Karpas-422 (cell line): Measurements from ENCODE around the gene GNG12. TPM values are rescaled to one million over a fixed set of nuclear protein-coding genes. Genes with fewer than 3 reads are reported as not detected.

Experiments used
- DNase-seq: peaks from one replicate; pipeline ENCODE4 v3.0.0-alpha.2; 2015
- H2AFZ ChIP-seq: fragments of 200-600 bp; sonication (generic); 2 replicates; pipeline ENCODE4 v1.6.1; 2014; ENCODE audit warnings: antibody characterized with exemption, low read length, mixed read lengths
- H3K27ac ChIP-seq: fragments of 200-600 bp; sonication (generic); 2 replicates; pipeline ENCODE4 v1.5.1; 2014; ENCODE audit warnings: mild to moderate bottlenecking, low read length, moderate library complexity
- H3K27me3 ChIP-seq: fragments of 200-600 bp; sonication (generic); 2 replicates; pipeline ENCODE4 v1.6.1; 2014; ENCODE audit warnings: low read length, mixed read lengths
- H3K36me3 ChIP-seq: fragments of 200-600 bp; sonication (generic); 2 replicates; pipeline ENCODE4 v1.6.1; 2014; ENCODE audit warnings: low read length, mixed read lengths; ENCODE audit not compliant: insufficient read depth
- H3K4me1 ChIP-seq: fragments of 200-600 bp; sonication (generic); 2 replicates; pipeline ENCODE4 v1.6.1; 2014; ENCODE audit warnings: mild to moderate bottlenecking, low read length, mixed read lengths
- H3K4me2 ChIP-seq: fragments of 200-600 bp; sonication (generic); 2 replicates; pipeline ENCODE4 v1.6.1; 2014; ENCODE audit warnings: low read length, low read depth, mild to moderate bottlenecking; ENCODE audit not compliant: poor library complexity, severe bottlenecking
- H3K4me3 ChIP-seq: fragments of 200-600 bp; sonication (generic); 2 replicates; pipeline ENCODE4 v1.5.1; 2014; ENCODE audit warnings: mild to moderate bottlenecking, antibody characterized with exemption, low read length, mixed read lengths
- H3K79me2 ChIP-seq: fragments of 200-600 bp; sonication (generic); 2 replicates; pipeline ENCODE4 v1.6.1; 2014; ENCODE audit warnings: mild to moderate bottlenecking, low read length, mixed read lengths
- H3K9ac ChIP-seq: fragments of 200-600 bp; sonication (generic); 2 replicates; pipeline ENCODE4 v1.6.0; 2014; ENCODE audit warnings: low read length
- H3K9me2 ChIP-seq: fragments of 200-600 bp; sonication (generic), shearing (Covaris generic); replicated peaks from 2 replicates; pipeline ENCODE4 v1.6.0; 2014; ENCODE audit warnings: mild to moderate bottlenecking, low read length, moderate library complexity; ENCODE audit not compliant: insufficient read depth
- H3K9me3 ChIP-seq: fragments of 300-700, 200-600 bp; sonication (generic); 2 replicates; pipeline ENCODE4 v1.6.1; 2014; ENCODE audit warnings: low read length, mixed read lengths
- H4K20me1 ChIP-seq: fragments of 200-600 bp; sonication (generic); 2 replicates; pipeline ENCODE4 v1.6.1; 2014; ENCODE audit warnings: mild to moderate bottlenecking, antibody characterized with exemption, low read length, low read depth; ENCODE audit not compliant: insufficient read depth
- total RNA-seq: library from RNA; depleted of rRNA; stranded (reverse); fragments of >200 nt; shearing (Covaris generic); gene quantifications from 2 replicates; pipeline ENCODE4 v1.2.3, GENCODE V29; 2014; ENCODE audit warnings: low replicate concordance

The GNG12 gene
- total RNA-seq, 1 experiment from 2014 or later: not detected

- no peaks in the 10 kb centered on the region for H3K27me3 ChIP-seq
- H2AFZ ChIP-seq: no peak overlapping the region
- no peaks in the 10 kb centered on the region for H3K9me3 ChIP-seq
- H3K4me3 ChIP-seq: no peak overlapping the region
- H3K9ac ChIP-seq: no peak overlapping the region
- DNase-seq: no peak
- no peaks in the 10 kb centered on the region for H3K9me2 ChIP-seq
- no peaks in the 10 kb centered on the region for H3K4me1 ChIP-seq
- no peak overlapping the region for H3K4me2 ChIP-seq
- H3K36me3 ChIP-seq: no peaks in the 10 kb centered on the region
- no peak overlapping the region for H3K27ac ChIP-seq
- no peaks in the 10 kb centered on the region for H3K79me2 ChIP-seq
- no peaks in the 10 kb centered on the region for H4K20me1 ChIP-seq
These were observed 28.7 kb upstream of the GNG12 start for GRCh38 chr1:67861856-67862516.

GRCh38 chr1:67860776-67861175 is 27.5 kb upstream of the GNG12 start:
- H3K4me3 ChIP-seq: no peak overlapping the region
- no peaks in the 10 kb centered on the region for H3K27me3 ChIP-seq
- no peak overlapping the region for H3K9ac ChIP-seq
- H3K4me1 ChIP-seq: no peaks in the 10 kb centered on the region
- H2AFZ ChIP-seq: no peak overlapping the region
- no peak for DNase-seq
- no peak overlapping the region for H3K4me2 ChIP-seq
- H3K36me3 ChIP-seq: no peaks in the 10 kb centered on the region
- H3K9me2 ChIP-seq: no peaks in the 10 kb centered on the region
- no peaks in the 10 kb centered on the region for H3K9me3 ChIP-seq
- no peaks in the 10 kb centered on the region for H4K20me1 ChIP-seq
- H3K27ac ChIP-seq: no peak overlapping the region
- H3K79me2 ChIP-seq: no peaks in the 10 kb centered on the region

GRCh38 chr1:67856921-67857320 is 23.7 kb upstream of the GNG12 start:
- no peak overlapping the region for H3K4me3 ChIP-seq
- H3K27ac ChIP-seq: no peak overlapping the region
- H3K9ac ChIP-seq: no peak overlapping the region
- H3K4me2 ChIP-seq: no peak overlapping the region
- H3K36me3 ChIP-seq: no peaks in the 10 kb centered on the region
- H3K9me3 ChIP-seq: no peaks in the 10 kb centered on the region
- H2AFZ ChIP-seq: no peak overlapping the region
- no peaks in the 10 kb centered on the region for H4K20me1 ChIP-seq
- H3K4me1 ChIP-seq: no peaks in the 10 kb centered on the region
- no peaks in the 10 kb centered on the region for H3K27me3 ChIP-seq
- DNase-seq: no peak
- H3K79me2 ChIP-seq: no peaks in the 10 kb centered on the region
- no peaks in the 10 kb centered on the region for H3K9me2 ChIP-seq

- Histone ChIP-seq H3K9me3 (no peaks in the 10 kb centered on the region), H3K9ac (no peak overlapping the region), H3K27me3 (no peaks in the 10 kb centered on the region), H4K20me1 (no peaks in the 10 kb centered on the region), H3K4me2 (no peak overlapping the region), H3K9me2 (no peaks in the 10 kb centered on the region), H3K36me3 (no peaks in the 10 kb centered on the region), H2AFZ (no peak overlapping the region), H3K27ac (no peak overlapping the region), H3K4me1 (no peaks in the 10 kb centered on the region), H3K79me2 (no peaks in the 10 kb centered on the region), H3K4me3 (no peak overlapping the region)
- DNase-seq: no peak
These were observed 22.7 kb upstream of the GNG12 start for GRCh38 chr1:67855961-67856360.

- H3K9ac ChIP-seq: no peak overlapping the region
- no peaks in the 10 kb centered on the region for H3K79me2 ChIP-seq
- H3K4me2 ChIP-seq: no peak overlapping the region
- no peak overlapping the region for H3K4me3 ChIP-seq
- H2AFZ ChIP-seq: no peak overlapping the region
- H3K4me1 ChIP-seq: no peaks in the 10 kb centered on the region
- H3K9me3 ChIP-seq: no peaks in the 10 kb centered on the region
- no peaks in the 10 kb centered on the region for H4K20me1 ChIP-seq
- H3K36me3 ChIP-seq: no peaks in the 10 kb centered on the region
- H3K27me3 ChIP-seq: no peaks in the 10 kb centered on the region
- DNase-seq: no peak
- H3K27ac ChIP-seq: no peak overlapping the region
- H3K9me2 ChIP-seq: no peaks in the 10 kb centered on the region
These were observed 22.2 kb upstream of the GNG12 start for GRCh38 chr1:67855444-67855843.

GRCh38 chr1:67853704-67854103 is 20.4 kb upstream of the GNG12 start:
- Histone ChIP-seq H3K4me3 (no peak overlapping the region), H3K4me2 (no peak overlapping the region), H3K36me3 (no peaks in the 10 kb centered on the region), H3K4me1 (no peaks in the 10 kb centered on the region), H3K9me2 (no peaks in the 10 kb centered on the region), H3K27me3 (no peaks in the 10 kb centered on the region), H3K27ac (no peak overlapping the region), H3K79me2 (no peaks in the 10 kb centered on the region), H3K9ac (no peak overlapping the region), H4K20me1 (no peaks in the 10 kb centered on the region), H3K9me3 (no peaks in the 10 kb centered on the region), H2AFZ (no peak overlapping the region)
- DNase-seq: peak; percentile 69

- Histone ChIP-seq H3K27me3 (no peaks in the 10 kb centered on the region), H3K4me2 (no peak overlapping the region), H3K4me1 (no peaks in the 10 kb centered on the region), H3K4me3 (no peak overlapping the region), H4K20me1 (no peaks in the 10 kb centered on the region), H3K9me3 (no peaks in the 10 kb centered on the region), H3K27ac (no peak overlapping the region), H3K9ac (no peak overlapping the region), H2AFZ (no peak overlapping the region), H3K9me2 (no peaks in the 10 kb centered on the region), H3K36me3 (no peaks in the 10 kb centered on the region), H3K79me2 (no peaks in the 10 kb centered on the region)
- DNase-seq: no peak
These were observed 18.5 kb upstream of the GNG12 start for GRCh38 chr1:67851800-67852199.

- Histone ChIP-seq H3K27me3 (no peaks in the 10 kb centered on the region), H3K27ac (no peak overlapping the region), H3K4me2 (no peak overlapping the region), H3K4me3 (no peak overlapping the region), H3K36me3 (no peaks in the 10 kb centered on the region), H3K9ac (no peak overlapping the region), H3K9me2 (no peaks in the 10 kb centered on the region), H2AFZ (no peak overlapping the region), H3K4me1 (no peaks in the 10 kb centered on the region), H3K79me2 (no peaks in the 10 kb centered on the region), H3K9me3 (no peaks in the 10 kb centered on the region), H4K20me1 (no peaks in the 10 kb centered on the region)
- DNase-seq: no peak
These were observed 17.4 kb upstream of the GNG12 start for GRCh38 chr1:67850611-67851075.
